Measurements from ENCODE around the gene MALT1. TPM values are rescaled to one million over a fixed set of nuclear protein-coding genes. Genes with fewer than 3 reads are reported as not detected.

Gene MALT1
- total and polyA plus RNA-seq, 8 donors: 3.2 to 12.9 (median 7.1) TPM

DNA sequence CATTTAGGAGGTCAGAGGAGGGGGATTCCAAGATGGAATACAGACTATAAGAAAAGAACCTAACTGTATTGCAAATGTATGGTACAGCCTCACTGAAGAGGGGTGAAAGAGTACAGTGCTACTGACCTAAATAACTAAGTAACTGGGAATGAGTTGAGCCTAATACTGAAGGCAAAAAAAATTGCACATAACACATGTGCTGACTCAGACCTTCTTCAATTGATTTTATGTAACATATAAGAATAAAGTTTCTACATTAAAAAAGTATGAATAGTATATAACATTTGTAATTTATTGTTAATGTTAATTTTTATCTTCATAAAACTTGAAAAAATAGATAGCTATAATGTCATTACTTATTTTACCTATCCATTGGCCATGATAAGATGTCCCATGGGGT, 41.7 kb downstream of the MALT1 start:
- Histone ChIP-seq H3K4me3 (no peak overlapping the region), H3K27me3 (no peaks in the 10 kb centered on the region), H3K9me3 (no peaks in the 10 kb centered on the region), H3K4me1 (no peaks in the 10 kb centered on the region), H3K36me3 (no peaks in the 10 kb centered on the region), H3K27ac (no peak overlapping the region)
- ATAC-seq: no peak
- TF ChIP-seq, protein P1, sequence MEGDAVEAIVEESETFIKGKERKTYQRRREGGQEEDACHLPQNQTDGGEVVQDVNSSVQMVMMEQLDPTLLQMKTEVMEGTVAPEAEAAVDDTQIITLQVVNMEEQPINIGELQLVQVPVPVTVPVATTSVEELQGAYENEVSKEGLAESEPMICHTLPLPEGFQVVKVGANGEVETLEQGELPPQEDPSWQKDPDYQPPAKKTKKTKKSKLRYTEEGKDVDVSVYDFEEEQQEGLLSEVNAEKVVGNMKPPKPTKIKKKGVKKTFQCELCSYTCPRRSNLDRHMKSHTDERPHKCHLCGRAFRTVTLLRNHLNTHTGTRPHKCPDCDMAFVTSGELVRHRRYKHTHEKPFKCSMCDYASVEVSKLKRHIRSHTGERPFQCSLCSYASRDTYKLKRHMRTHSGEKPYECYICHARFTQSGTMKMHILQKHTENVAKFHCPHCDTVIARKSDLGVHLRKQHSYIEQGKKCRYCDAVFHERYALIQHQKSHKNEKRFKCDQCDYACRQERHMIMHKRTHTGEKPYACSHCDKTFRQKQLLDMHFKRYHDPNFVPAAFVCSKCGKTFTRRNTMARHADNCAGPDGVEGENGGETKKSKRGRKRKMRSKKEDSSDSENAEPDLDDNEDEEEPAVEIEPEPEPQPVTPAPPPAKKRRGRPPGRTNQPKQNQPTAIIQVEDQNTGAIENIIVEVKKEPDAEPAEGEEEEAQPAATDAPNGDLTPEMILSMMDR (IDR thresholded peaks at IDR 0.05): no peak
- no peak for DNase-seq
- no peak for FAIRE-seq
- intact Hi-C loops (cut with DNase I): no loop called here

DNA sequence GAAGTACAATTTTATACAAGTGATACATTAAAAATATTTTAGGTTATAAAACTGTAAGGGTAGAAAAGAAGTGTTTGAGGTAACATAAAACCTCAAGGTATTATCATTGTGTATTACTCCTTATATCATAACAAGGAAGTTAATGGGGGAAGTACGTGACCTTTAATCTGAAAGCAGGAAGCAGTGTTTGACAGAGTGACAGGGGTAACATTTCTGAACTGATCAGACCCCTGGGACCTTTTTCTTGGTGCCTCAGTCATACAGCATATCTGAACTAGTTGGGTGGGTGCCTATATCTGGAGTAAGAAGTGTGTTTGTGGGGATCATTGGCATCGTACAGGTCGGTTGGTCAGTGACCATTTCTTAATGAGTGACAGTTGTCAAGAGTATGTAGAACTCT, 43.0 kb downstream of the MALT1 start:
- no peak overlapping the region for H3K4me3 ChIP-seq
- WGBS, 2 donors: 91 to 93% methylated on average over 3 of the region's 3 CpGs
- TF ChIP-seq, protein P1 (IDR thresholded peaks at IDR 0.05): no peak
- no peaks in the 10 kb centered on the region for H3K4me1 ChIP-seq
- ATAC-seq (no peak), FAIRE-seq (no peak), DNase-seq (no peak)
- intact Hi-C loops (cut with DNase I): no loop called here
- H3K27ac ChIP-seq: no peak overlapping the region
- H3K27me3 ChIP-seq: no peaks in the 10 kb centered on the region
- no peaks in the 10 kb centered on the region for H3K36me3 ChIP-seq
- H3K9me3 ChIP-seq: no peaks in the 10 kb centered on the region

DNA sequence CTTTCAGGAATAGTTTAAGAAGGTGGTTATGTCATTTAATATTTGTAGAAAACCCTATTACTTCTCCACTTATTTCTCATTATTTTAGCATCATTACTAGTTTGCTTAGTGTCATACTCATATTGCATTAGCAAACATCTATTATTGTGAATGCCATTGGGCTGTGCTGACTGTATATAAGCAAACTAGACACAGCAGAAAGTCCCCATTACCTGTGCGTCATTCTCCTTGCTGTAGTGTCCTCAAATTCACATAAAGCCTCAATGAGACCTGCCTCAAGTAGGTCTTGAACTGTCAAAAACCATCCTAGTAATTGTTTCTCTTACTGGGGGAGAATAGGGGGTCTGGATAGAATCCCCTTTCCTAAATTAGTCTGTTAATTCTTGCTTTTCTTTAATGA, 43.6 kb downstream of the MALT1 start:
- Histone ChIP-seq H3K4me3 (no peak overlapping the region), H3K4me1 (no peaks in the 10 kb centered on the region), H3K36me3 (no peaks in the 10 kb centered on the region), H3K27me3 (no peaks in the 10 kb centered on the region), H3K27ac (no peak overlapping the region), H3K9me3 (no peaks in the 10 kb centered on the region)
- WGBS, 2 donors: 97% methylated on average over 1 of the region's 1 CpG
- DNase-seq: no peak
- TF ChIP-seq, protein P1 (IDR thresholded peaks at IDR 0.05): no peak
- no peak for FAIRE-seq
- intact Hi-C loops (cut with DNase I): no loop called here
- no peak for ATAC-seq

DNA sequence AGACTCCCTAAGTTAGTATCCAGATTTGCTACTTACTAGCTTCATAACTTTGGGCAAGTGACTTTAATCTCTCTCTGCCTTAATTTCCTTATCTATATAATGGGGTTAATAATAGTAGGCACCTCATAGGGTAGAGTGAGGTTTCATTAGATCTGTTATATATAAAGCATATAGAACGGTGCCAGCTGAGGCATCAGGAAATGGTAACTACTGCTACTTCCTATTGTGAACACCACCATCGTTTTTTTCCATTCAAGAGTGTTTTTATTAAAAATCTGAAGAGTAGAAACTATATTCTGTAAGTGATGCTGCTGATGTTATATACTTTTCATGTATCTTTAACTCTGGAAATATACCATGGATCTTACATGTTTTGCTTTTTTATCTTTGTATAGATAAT, 44.3 kb downstream of the MALT1 start:
- no peak overlapping the region for H3K27ac ChIP-seq
- WGBS, 2 donors: 80 to 84% methylated on average over 2 of the region's 2 CpGs
- no peaks in the 10 kb centered on the region for H3K4me1 ChIP-seq
- no peak overlapping the region for H3K4me3 ChIP-seq
- intact Hi-C loops (cut with DNase I): no loop called here
- FAIRE-seq (no peak), DNase-seq (no peak), ATAC-seq (no peak)
- no peaks in the 10 kb centered on the region for H3K27me3 ChIP-seq
- TF ChIP-seq, protein P1 (IDR thresholded peaks at IDR 0.05): no peak
- H3K36me3 ChIP-seq: no peaks in the 10 kb centered on the region
- no peaks in the 10 kb centered on the region for H3K9me3 ChIP-seq

DNA sequence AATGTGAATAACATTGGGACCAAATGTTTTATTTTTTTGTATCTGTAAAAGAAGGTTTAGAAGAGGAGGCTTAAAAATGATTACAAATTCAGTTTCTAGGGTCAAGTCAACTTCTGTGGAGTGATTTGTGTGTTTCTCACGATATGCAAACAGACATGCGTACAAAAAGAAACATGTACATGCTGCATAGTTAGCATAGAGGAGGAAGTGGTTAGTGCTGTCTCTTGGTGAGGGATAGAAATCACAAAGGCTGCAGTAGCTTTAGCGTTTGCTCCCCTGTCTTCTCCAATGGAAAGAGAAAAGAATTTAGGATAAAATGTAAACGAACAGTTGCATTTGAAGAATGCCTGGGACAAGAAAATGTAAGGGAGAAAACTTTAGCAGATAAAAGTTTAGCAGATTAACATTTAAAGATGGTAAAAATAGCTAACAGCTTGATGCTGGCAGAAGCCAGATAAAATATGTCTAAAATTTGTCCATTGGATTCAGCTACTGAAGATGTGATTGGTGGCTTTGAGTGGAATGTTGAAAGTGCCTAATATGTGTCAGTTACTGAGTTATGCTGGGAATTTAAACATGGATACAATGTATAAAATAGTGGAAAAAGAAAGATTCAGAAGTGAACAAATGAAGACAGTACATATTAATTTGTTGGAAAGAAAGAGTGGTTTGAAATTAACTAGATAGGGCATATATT, 44.9 kb downstream of the MALT1 start:
- ATAC-seq: no peak
- Histone ChIP-seq H3K4me1 (no peaks in the 10 kb centered on the region), H3K4me3 (no peak overlapping the region), H3K27ac (no peak overlapping the region), H3K9me3 (no peaks in the 10 kb centered on the region), H3K36me3 (no peaks in the 10 kb centered on the region), H3K27me3 (no peaks in the 10 kb centered on the region)
- intact Hi-C loops (cut with DNase I): no loop called here
- no peak for DNase-seq
- WGBS, 2 donors: 75 to 80% methylated on average over 4 of the region's 4 CpGs
- TF ChIP-seq, protein P1 (IDR thresholded peaks at IDR 0.05): no peak
- FAIRE-seq: no peak
